ENCODE measurements around the gene EMC8. TPM values are rescaled to one million over a fixed set of nuclear protein-coding genes. Genes with fewer than 3 reads are reported as not detected.
"Not testable (repeated sequence)": the region's sequence is repeated elsewhere in the genome, so short reads cannot be mapped to it uniquely, and the experiment has no call there.

The EMC8 gene
- total RNA-seq = 25.7 and 31.9 TPM in 2 replicates

DNA sequence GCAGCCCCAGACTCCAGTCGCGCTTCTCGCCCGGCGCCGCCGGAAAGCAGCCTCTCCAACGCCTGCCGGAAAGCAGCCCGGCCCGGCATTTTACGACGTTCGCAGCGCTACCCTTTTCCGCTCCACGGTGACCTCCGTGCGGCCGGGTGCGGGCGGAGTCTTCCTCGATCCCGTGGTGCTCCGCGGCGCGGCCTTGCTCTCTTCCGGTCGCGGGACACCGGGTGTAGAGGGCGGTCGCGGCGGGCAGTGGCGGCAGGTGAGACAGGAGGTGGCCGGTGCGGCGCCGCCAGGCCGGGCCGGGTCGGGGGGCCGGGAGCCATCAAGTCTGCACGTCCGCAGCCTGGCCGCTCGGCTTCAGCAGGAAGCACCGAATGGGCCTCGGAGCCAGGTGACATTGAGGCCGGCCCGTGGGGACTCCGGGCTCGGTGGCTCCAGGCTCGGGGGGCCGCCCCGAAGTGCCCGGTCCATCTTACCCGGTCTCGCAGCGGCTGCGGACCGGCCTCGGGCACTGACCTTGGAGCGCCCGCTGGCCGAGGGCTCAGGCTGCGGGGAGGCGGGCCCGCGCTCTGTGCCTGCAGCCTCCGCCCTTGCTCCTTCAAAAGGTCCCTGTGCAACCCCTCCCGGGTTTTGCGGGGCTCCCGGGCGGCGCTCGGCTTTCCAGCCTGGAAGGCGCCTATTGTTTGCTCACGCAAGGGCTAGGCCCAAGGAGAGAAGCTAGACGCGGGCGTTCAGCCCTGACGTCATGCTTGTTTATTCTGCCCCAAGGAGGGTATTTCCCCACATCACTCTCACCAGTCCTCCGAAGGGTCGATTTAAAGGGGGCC lies at the start of gene EMC8, which contains the start of gene COX4I1:
TSS of gene EMC8 (minus strand) at position 48 of the 824 bp plus-strand sequence. CDS start 249 bp downstream, outside the sequence.
TSS of gene COX4I1 (plus strand) at position 199 of the 824 bp plus-strand sequence. CDS start 1,511 bp downstream, outside the sequence.
- peak; percentile 93 to 96 for DNase-seq (ENCODE audit: low read depth in 2 of 2)

DNA sequence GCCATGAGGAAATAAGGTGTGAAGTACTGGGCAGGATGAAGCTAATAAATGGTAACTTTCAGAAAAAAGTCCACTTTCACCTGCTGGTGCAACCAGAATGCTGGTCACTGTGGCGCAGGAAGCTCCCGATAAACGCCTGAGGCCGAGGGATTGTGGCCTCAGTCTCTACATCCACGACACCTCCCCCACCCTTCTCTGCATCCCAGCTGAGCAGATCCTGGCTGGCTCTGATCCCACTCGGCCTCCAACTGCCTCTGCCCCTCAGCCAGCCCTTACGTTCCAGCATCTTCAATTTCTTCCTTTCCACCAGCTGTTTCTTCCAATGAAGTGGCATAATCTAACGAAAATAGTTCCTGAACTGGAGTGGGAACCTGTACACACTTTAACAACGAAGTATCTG lies 49.6 kb upstream of the EMC8 start:
- no peak for DNase-seq (ENCODE audit: low read depth in 2 of 2)

DNA sequence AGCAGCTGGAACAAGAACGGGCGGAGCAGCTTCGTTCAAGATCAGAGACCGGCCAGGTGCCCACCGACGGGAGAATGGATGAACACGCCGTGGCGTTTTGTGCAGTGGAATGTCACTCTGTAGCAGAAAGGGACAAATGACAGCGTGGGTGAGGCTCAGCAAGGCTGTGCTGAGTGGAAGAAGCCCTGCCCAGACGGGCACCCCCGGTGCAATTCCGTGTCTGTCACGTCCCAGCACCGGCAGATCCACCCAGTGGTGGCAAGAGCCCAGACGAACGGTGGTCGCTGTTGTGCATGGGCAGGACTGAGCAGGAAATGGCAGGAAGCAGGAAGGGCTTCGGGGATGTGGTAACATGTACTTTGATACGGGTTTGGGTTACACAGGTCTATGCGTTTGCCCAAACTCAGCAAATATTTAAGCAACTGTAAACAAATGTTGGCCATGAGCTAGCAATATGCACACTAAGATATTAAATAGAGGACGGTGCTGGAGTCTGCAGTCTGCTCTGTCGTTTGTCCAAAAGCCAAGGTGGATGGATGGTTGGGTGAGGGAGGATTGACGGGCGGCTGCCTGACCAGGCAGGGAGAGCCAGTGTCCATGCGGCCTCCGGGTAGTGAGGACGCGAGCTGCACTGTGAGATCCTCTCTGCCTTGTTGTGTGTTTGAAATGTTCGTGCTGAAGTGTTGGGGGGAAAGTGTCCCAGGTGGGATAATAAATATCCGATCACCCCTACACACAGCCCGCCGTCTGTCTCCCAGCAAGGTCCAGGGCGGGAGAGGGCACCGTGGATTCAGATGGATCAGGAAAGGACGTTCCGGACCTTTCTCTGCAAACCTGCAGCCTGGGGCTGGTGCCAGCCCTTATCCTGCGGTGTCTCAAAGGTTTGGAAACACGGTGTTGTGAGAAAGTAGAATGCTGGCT lies 48.6 kb upstream of the EMC8 start:
- peak in 1 of 2 donors; percentile 26 for DNase-seq (ENCODE audit: low read depth in 2 of 2)

DNA sequence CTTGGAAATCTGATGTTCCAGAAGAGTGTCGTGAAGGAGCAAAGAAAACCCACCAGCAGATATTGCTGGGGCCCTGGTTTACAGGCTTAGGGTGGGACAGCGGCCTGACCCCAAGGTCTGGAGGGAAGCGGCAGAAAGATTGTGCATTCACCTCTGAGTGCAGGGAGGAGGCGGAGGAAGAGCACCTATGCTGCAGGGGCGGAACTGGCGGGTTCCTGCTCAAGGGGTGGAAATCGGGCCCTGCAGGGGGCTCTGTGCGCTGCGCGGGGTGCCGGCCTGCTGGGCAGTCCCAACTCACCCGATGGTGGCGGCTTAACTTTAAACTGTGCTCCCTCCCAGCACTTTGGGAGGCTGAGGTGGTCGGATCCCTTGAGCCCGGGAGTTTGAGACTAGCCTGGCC lies 47.7 kb upstream of the EMC8 start:
- DNase-seq (ENCODE audit: low read depth in 2 of 2) = no peak

DNA sequence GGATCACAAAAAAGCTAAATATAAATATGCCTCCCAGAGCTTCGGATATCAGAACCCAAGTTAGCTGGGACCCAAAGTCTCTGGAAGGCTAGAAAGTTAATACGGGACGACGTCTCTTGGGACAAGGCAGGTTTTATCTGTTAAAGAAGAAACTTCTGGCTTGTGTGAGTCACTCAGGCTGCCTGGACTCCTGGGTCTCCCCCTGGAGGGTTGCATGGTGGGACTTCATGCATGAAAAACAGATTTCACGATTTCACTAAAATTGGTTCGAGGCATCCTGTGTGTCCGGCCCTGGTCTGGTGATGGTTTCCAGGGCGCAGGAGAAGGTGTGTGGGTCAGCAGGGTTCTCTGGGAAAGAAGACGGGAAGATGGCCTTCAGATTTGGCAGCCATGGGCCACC lies 47.1 kb upstream of the EMC8 start:
- no peak for DNase-seq (ENCODE audit: low read depth in 2 of 2)

DNA sequence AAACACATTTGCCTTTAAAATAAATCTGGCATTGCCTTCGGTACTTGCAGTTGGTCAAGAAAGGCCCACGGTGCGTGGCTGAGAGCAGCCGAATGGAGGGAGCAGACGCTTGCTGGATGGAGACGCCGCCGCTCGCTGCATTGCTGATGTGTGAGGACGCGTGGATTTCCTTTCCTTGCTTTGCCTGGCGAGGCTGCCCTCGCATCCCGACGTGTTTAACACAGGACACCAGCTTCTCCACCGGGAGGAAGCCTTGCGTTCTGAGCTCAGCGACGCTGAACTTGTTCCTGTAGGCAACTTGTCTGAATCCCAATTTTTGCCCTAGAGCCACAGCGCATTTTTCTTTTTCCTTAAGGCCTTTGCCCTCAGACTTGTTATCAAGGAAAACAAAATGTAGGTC lies 45.9 kb upstream of the EMC8 start:
- no peak for DNase-seq (ENCODE audit: low read depth in 2 of 2)

DNA sequence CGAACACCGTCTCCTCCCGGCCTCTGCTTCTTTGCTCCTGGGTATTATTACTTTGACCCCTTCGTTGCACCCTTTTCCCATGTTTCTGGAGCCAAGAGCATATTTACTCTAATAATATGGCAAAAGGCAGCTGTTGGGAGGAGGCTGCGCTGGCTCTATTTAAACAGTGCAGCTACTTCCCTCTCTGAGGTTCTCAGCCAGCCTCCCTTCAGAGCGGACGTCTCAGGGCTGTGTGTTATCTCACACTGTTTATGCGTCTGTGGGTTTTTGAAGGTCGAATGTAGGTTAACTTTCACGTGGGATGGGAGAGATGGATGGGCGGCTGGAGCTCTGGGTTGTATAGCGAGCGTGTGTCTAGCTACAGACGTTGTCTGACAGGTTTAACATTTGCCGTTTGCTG lies 45.4 kb upstream of the EMC8 start:
- DNase-seq (ENCODE audit: low read depth in 2 of 2) = no peak

DNA sequence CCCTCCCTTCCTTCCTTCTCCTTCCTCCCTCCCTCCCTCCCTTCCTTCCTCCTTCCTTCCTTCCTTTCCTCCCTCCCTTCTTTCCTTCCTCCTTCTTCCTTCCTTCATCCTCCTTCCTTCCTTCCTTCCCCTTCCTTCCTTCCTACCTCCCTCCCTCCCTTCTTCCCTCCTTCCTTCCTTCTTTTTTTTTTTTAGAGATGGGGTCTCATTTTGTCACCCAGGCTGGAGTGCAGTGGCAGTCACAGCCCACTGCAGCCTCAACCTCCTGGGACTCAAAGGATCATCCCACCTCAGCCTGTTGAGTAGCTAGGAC lies 44.8 kb upstream of the EMC8 start:
- no peak for DNase-seq (ENCODE audit: low read depth in 2 of 2)

DNA sequence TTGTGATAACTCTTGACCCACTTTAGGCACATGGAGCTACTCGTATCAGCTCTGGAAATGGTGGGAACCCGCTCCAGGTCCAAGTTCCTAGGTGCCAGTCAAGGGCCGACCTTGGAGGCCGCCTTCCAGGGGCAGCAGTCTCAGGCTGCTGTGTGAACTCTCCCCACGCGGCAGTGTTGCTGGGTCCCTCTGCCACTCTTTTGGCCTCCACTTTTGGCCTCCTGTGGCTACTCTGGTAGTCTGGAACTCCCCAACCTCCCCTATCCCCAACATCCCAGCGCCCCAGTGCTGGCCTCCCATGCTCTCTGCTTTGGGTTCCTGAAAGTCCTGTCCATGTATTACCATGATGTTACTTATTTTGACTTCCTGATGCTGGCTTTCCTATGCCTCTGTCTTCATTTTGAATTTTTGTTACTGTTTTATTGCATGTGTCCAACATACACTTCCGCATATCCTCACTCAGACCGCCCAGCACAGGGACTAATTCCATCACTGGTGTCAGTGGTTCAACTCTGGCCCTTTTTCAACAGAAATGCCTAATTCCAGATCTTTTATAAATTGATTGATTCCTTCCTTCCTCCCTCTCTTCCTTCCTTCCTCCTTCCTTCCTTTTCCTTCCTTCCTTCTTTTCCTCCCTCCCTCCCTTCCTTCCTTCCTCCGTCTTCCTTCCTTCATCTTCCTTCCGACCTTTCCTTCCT lies 44.3 kb upstream of the EMC8 start:
- no peak for DNase-seq (ENCODE audit: low read depth in 2 of 2)

DNA sequence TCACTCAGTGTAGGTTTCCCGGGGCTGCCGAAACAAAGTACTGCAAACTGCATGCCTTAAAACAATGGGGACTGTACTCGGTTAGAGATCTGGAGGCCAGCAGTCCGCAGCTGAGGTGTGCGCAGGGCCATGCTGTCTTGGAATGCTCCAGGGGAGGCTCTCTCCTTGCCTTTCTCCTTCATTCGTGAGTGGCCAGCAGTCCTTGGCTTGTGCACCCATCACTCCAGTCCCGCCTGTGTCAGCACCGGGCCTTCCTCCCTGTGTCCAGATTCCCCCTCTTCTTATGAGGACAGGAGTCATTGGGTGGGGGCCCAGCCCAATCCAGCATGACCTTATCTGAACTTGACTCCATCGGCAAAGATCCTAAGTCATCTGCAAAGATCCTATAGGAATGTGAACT lies 43.5 kb upstream of the EMC8 start:
- no peak for DNase-seq (ENCODE audit: low read depth in 2 of 2)

DNA sequence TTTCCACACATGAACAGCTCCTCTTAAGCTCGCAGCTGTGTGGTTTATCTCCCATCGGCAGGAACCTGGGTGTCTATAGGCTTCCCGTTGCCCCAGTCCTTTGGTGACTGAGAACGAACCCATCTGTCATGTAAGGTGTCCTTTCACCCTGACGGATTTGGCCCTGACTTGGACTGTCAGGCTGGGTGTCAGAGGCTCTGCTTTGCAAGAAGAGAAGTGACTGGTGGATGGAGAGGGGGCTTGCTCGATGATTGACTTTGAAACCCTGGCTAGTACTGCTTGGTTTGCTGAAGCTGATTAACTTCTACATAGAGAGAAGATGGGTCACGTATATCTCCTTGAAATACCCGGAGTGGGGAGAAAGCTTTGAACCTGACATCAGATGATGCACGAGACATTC lies 43.1 kb upstream of the EMC8 start:
- no peak for DNase-seq (ENCODE audit: low read depth in 2 of 2)

DNA sequence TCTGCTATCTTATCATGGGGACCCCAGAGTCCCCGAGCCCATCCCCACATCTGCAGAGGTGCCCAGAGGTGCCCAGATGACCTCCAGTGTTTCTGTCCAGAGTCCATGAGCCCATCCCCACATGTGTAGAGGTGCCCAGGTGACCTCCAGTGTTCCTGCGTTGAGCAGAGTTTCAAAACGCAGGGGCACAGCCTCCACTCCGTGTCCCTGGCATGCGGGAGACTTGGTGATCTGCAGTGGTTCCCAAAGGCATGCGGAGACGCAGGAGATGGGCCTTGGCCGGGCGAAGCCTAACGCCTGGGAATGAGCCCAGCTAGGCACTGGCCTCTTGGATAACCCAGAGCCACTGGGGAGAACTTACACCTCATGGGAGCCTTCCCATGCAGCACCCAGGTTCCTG lies 41.5 kb upstream of the EMC8 start:
- DNase-seq (ENCODE audit: low read depth in 2 of 2) = no peak

DNA sequence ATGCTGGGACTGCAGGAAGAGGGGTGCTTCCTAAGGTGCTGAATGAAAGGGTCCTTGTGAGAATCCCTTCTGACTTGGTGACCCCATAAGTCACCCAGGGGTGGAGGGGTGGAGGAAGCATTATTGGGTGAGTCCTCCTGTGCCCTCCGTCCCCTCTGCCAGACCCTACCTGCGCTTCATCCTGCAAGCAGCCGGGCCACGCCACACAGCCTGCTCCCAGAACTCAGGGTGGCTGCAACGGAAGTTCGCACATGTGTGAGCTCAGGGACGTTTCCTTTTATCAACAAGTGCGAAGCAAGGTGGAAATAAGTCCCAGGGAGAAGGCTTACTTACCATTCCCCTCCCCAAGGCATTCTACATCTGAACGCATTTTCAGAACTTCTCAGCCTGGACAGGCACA lies 41.1 kb upstream of the EMC8 start:
- no peak for DNase-seq (ENCODE audit: low read depth in 2 of 2)

DNA sequence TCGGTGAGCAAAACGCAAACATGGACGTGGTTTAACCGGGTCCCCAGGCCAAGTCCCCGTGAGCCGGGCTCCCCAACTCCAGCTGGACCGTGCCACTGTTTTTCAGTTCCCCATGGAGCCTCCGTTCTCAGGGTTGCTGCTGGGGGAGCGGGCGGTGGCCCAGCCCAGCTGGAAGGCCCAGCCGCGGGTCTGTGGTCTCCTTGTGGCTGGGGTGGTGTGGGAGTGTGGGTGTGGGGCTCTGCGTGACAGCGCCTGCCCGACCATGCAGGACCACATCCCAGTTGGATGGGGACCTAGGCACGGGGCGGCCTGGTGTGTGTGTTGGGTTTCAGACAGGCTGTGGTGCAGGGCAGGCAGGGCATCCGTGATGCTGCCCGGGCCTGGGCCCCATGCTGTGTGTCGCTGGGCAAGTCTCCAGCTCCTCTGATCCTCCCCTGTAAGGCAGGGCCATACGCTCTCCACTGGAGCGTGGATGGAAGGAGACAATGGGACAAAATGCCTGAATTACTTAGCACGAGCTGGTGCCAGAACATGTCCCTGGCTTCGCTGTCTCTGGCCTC lies 40.4 kb upstream of the EMC8 start:
- no peak for DNase-seq (ENCODE audit: low read depth in 2 of 2)

DNA sequence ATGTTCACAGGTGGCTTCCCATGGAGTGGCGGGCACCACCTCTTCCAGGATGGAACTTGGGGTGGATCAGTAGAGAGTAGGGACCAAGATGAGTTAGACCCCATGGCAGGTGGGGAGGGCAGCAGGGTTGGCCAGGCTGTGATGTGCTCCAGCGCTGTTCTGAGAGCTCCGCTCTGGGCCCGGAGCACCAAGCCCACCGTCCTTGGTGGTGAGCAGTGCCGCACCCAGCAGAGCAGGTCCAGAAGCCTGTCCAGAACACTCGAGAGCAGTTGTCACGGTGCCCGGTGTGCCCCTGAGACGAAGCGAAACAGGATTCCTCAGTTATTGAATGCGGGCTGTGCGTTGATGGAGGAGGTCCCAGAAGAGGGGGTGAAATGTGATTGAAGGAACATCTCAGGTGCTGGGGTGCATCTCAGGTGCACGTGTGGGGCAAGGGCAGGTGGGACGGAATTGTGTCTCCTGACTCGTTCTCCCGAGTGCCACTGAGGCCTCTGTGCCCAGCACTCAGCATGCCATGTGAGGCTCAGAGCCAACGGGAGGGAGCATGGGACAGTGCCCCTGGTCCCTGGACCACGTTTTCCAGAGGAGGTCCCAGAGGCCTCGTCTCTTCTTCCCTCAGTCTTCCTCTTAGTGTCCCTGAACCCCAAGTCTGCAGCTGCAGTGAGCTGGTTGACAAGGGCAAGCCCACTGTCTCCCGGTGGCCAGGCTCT lies 39.7 kb upstream of the EMC8 start:
- DNase-seq (ENCODE audit: low read depth in 2 of 2) = no peak

DNA sequence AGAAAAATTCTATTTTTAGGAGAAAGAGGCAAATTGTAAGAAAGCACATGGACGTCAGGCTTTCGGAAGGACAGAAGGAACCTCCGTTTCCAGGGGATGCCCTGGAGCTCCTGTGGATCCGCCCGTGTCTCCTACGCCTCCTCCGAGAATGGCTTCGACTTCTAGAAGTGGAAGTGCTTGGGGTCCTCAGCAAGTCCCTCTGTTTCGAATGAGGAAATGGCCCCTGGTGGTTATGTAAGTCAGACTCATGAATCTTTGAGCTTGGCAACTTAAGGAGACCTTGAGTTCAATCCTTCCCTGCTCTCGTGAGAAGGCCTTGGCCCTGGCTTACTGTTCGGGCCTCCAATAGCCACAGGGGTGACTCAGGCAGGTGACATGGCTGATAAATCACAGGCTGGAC lies 39.0 kb upstream of the EMC8 start:
- DNase-seq (ENCODE audit: low read depth in 2 of 2) = no peak

DNA sequence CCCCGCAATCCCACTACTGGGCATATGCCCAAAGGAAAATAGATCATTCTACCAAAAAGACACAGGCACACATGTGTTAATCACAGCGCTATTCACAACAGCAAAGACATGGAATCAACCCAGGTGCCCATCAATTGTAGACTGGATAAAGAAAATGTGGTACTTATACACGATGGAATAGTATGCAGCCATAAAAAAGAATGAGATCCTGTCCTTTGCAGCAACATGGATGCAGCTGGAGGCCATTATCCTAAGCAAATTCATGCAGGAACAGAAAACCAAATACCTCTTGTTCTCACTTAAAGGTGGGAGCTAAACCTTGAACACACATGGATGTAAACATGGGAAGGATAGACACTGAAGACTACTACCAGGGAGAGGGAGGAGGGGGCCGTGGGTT lies 38.3 kb upstream of the EMC8 start:
- not testable (repeated sequence) for DNase-seq (ENCODE audit: low read depth in 2 of 2)

DNA sequence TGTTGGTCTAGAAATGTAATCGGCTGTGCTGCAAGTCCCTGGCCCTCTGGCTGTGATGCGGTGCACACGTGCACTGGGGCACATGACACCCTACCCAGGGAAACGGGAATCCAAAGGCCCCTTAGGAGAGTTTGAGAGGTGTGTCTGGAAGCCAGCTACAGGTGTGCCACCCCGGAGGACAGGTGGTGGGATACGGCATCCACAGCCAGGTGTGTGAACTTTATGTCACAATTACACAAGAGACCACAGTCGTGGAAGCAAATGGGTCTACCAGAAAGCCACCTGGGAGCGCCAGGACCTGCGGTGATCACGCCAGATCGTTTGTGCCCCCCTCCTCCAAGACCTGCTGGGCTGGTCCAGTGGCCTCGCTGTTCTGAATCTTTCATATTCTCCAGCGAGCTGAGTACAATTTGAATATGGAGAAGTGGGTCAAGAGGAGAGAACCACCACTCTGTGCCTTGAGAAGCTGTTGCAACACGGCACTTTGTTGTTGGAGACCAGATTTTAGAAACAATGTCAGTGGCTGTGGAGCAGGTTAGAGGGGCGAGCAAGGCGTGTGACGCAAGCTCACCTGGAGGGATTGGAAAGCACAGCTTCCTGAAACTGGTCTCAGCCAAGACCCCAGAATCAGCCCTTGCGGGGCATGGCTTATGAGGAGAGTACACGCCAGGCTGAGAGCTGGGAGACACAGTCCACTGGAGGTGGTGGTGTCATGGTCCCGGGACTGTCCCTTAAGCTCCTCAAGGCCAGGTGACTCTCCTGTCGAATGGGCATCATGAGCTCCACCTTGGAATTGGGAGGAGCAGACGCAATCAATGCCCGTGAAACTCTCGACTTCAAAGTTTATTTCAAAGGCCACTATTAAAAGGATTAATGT lies 37.6 kb upstream of the EMC8 start:
- no peak for DNase-seq (ENCODE audit: low read depth in 2 of 2)

DNA sequence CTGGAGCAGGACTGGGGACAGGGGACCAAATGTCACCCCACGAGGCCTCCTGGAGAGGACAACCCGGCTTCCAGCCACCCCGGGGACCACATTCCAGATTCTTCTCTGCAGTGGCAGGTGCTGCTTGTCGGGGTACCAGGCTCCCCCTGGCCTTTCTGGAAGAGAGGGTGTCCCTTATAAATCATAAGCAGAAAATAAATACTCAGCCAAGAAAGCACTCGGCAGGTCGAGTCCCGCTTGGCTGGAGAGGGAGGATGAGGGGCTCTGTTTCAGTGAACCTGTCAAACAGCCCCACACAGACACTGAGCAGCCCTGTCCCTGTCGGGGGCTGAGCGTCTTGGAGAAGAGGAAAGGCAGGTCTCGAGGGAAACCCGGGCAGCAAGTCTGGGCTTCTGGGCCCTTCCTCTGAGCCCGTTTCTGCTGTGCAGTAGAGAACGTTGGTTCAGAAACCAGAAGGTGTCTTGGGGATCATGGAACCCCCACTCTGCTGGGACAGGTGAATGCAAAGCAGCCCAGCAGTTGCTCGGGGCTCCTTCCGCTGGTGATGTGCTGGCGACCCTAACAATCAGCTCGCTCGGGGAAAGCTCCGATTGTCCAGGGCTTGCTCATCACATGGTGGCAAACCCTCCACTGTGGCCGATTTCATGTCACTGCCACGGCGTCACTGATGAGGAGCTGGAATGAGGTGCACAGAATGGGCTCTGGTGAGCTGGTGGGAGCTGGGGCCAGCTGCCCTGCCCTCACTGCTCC lies 36.8 kb upstream of the EMC8 start:
- no peak for DNase-seq (ENCODE audit: low read depth in 2 of 2)

All from lung microvascular endothelial cell (primary cell).